Activated CD8-positive, alpha-beta T cell treated with anti-CD3 and anti-CD28 coated beads for 36 hours (primary cell): ENCODE data around the gene IL2RA. TPM values are rescaled to one million over a fixed set of nuclear protein-coding genes. Genes with fewer than 3 reads are reported as not detected.
"Not testable (repeated sequence)": the region's sequence is repeated elsewhere in the genome, so short reads cannot be mapped to it uniquely, and the experiment has no call there.

Experiments
- ATAC-seq: fragments of 200-7000 bp; cut with Tn5 transposase; one replicate; pipeline ENCODE4 v1.10.0; 2021; ENCODE audit warnings: mild to moderate bottlenecking, moderate library complexity
- CTCF ChIA-PET: fragments of 350-600 bp; sonication (Branson Sonifier 250); formaldehyde crosslinking; loops from one replicate; lab custom pipeline; 2021; ENCODE audit warnings: antibody characterized with exemption; lab: Charles Lee
- POLR2A ChIA-PET: fragments of 350-600 bp; sonication (Branson Sonifier 250); formaldehyde crosslinking; loops from one replicate; lab custom pipeline; 2021; ENCODE audit warnings: antibody characterized with exemption; lab: Charles Lee
- DNase-seq: peaks from one replicate; pipeline ENCODE4 v3.0.0-alpha.2; 2020
- H3K27ac Mint-ChIP-seq: one replicate; pipeline ENCODE4 v1.8.0; 2021; ENCODE audit warnings: mild to moderate bottlenecking, mixed read lengths
- H3K27me3 Mint-ChIP-seq: one replicate; pipeline ENCODE4 v1.8.0; 2021; ENCODE audit warnings: mixed read lengths
- H3K36me3 Mint-ChIP-seq: one replicate; pipeline ENCODE4 v1.8.0; 2021; ENCODE audit warnings: low read depth, mixed read lengths
- H3K4me1 Mint-ChIP-seq: one replicate; pipeline ENCODE4 v1.8.0; 2021; ENCODE audit warnings: low read depth, mixed read lengths
- H3K4me3 Mint-ChIP-seq: one replicate; pipeline ENCODE4 v1.8.0; 2021; ENCODE audit warnings: mild to moderate bottlenecking, moderate library complexity, mixed read lengths
- H3K9me3 Mint-ChIP-seq: one replicate; pipeline ENCODE4 v1.8.0; 2021; ENCODE audit warnings: mixed read lengths
- CTCF ChIP-seq: fragments of 200-600 bp; IDR thresholded peaks from one replicate; pipeline ENCODE4 v1.8.0; 2022; ENCODE audit warnings: antibody characterized with exemption, mild to moderate bottlenecking
- intact Hi-C: fragments of 100-400 bp; cut with micrococcal nuclease; formaldehyde crosslinking; loops from one replicate; pipeline ENCODE4 v1.10.0; 2022
- total RNA-seq, 2 experiments: library from RNA; stranded (reverse); gene quantifications; one replicate each; pipeline ENCODE4 v1.2.3, GENCODE V29; 2021

IL2RA gene
- total RNA-seq, 2 experiments from 2014 or later = 868 to 874 TPM

- Mint-ChIP-seq H3K36me3 (peaks cover 7% of the 10 kb centered on the region), H3K27me3 (no peaks in the 10 kb centered on the region), H3K9me3 (peaks cover 2% of the 10 kb centered on the region), H3K4me3 (peak overlapping the region; percentile 77), H3K27ac (peak overlapping the region; percentile 97), H3K4me1 (peaks cover 94% of the 10 kb centered on the region)
- DNase-seq (peak; percentile 75), ATAC-seq (peak; percentile 22)
- TF ChIP-seq CTCF = no peak
- CTCF ChIA-PET = interaction anchor here (0.9 to 4.7 kb wide), 8 partner anchors 11 to 179 kb away, joined by 3 to 44 read pairs (median 10); partner anchors contain the start of genes ANKRD16 and FBH1
- intact Hi-C loops = loop anchor here (2.0 kb wide), 1 partner anchor 16 kb away; no protein-coding TSS in a partner anchor
- POLR2A ChIA-PET = interaction anchor here (0.8 to 29.2 kb wide), 9 partner anchors 8 to 134 kb away, joined by 3 to 846 read pairs (median 6); partner anchors contain the start of gene PFKFB3
These were observed 6.3 kb upstream of the IL2RA start for GRCh38 chr10:6068422-6068821.

- Mint-ChIP-seq H3K36me3 (peaks cover 6% of the 10 kb centered on the region), H3K4me1 (peaks cover 92% of the 10 kb centered on the region), H3K4me3 (peak overlapping the region; percentile 77), H3K9me3 (peaks cover 2% of the 10 kb centered on the region), H3K27me3 (no peaks in the 10 kb centered on the region), H3K27ac (peak overlapping the region; percentile 97)
- ChIA-PET POLR2A (interaction anchor here (1.0 to 29.2 kb wide), 7 partner anchors 8 to 92 kb away, joined by 3 to 846 read pairs (median 8); no protein-coding TSS in a partner anchor), CTCF (interaction anchor here (0.9 to 4.7 kb wide), 7 partner anchors 10 to 178 kb away, joined by 3 to 44 read pairs (median 15); partner anchors contain the start of genes ANKRD16 and FBH1)
- DNase-seq = no peak
- intact Hi-C loops = loop anchor here (2.0 kb wide), 1 partner anchor 17 kb away; no protein-coding TSS in a partner anchor
- TF ChIP-seq CTCF = no peak
- no peak for ATAC-seq
These were observed 5.8 kb upstream of the IL2RA start for GRCh38 chr10:6068006-6068405.

- POLR2A ChIA-PET = interaction anchor here (1.0 to 29.2 kb wide), 5 partner anchors 14 to 24 kb away, joined by 3 to 846 read pairs (median 31); no protein-coding TSS in a partner anchor
- ATAC-seq (no peak), DNase-seq (no peak)
- CTCF ChIA-PET = interaction anchor here (1.0 to 4.7 kb wide), 6 partner anchors 10 to 178 kb away, joined by 3 to 44 read pairs (median 16); partner anchors contain the start of genes ANKRD16 and FBH1
- Mint-ChIP-seq H3K4me3 (peak overlapping the region; percentile 77), H3K27me3 (no peaks in the 10 kb centered on the region), H3K9me3 (peaks cover 2% of the 10 kb centered on the region), H3K4me1 (peaks cover 92% of the 10 kb centered on the region), H3K36me3 (peaks cover 6% of the 10 kb centered on the region), H3K27ac (peak overlapping the region; percentile 97)
- TF ChIP-seq CTCF = no peak
- intact Hi-C loops = no loop called here
These were observed 5.3 kb upstream of the IL2RA start for GRCh38 chr10:6067457-6067856.

GRCh38 chr10:6065835-6066234 is 3.7 kb upstream of the IL2RA start:
- peak overlapping the region; percentile 90 for H3K27ac Mint-ChIP-seq
- ATAC-seq (no peak), DNase-seq (no peak)
- TF ChIP-seq CTCF = no peak
- POLR2A ChIA-PET = interaction anchor here (0.7 to 29.2 kb wide), 6 partner anchors 9 to 230 kb away, joined by 3 to 846 read pairs (median 6); no protein-coding TSS in a partner anchor
- CTCF ChIA-PET = interaction anchor here (0.7 to 4.7 kb wide), 8 partner anchors 8 to 336 kb away, joined by 3 to 44 read pairs (median 10); no protein-coding TSS in a partner anchor
- peaks cover 21% of the 10 kb centered on the region for H3K36me3 Mint-ChIP-seq
- intact Hi-C loops = no loop called here
- H3K9me3 Mint-ChIP-seq = peaks cover 2% of the 10 kb centered on the region
- peak overlapping the region; percentile 57 for H3K4me3 Mint-ChIP-seq
- no peaks in the 10 kb centered on the region for H3K27me3 Mint-ChIP-seq
- H3K4me1 Mint-ChIP-seq = peaks cover 77% of the 10 kb centered on the region

- H3K36me3 Mint-ChIP-seq = peaks cover 22% of the 10 kb centered on the region
- H3K4me1 Mint-ChIP-seq = peaks cover 73% of the 10 kb centered on the region
- H3K27ac Mint-ChIP-seq = peak overlapping the region; percentile 90
- H3K27me3 Mint-ChIP-seq = no peaks in the 10 kb centered on the region
- intact Hi-C loops = no loop called here
- ATAC-seq = peak; percentile 0
- ChIA-PET CTCF (interaction anchor here (3.2 to 3.6 kb wide), 3 partner anchors 14 to 21 kb away, joined by 15 to 44 read pairs (median 20); no protein-coding TSS in a partner anchor), POLR2A (interaction anchor here (1.6 to 29.2 kb wide), 4 partner anchors 10 to 25 kb away, joined by 5 to 846 read pairs (median 98); no protein-coding TSS in a partner anchor)
- H3K9me3 Mint-ChIP-seq = no peaks in the 10 kb centered on the region
- peak overlapping the region; percentile 57 for H3K4me3 Mint-ChIP-seq
- peak; percentile 63 for DNase-seq
- no peak for TF ChIP-seq CTCF
These were observed 3.2 kb upstream of the IL2RA start for GRCh38 chr10:6065406-6065805.

- H3K4me1 Mint-ChIP-seq = peaks cover 66% of the 10 kb centered on the region
- DNase-seq, CTCF ChIA-PET, H3K9me3 Mint-ChIP-seq, H3K27me3 Mint-ChIP-seq, ATAC-seq, intact Hi-C loops: not testable (repeated sequence)
- H3K36me3 Mint-ChIP-seq = peaks cover 27% of the 10 kb centered on the region
- H3K27ac Mint-ChIP-seq = peak overlapping the region; percentile 90
- POLR2A ChIA-PET = interaction anchor here (0.6 to 29.2 kb wide), 4 partner anchors 7 to 25 kb away, joined by 3 to 846 read pairs (median 32); no protein-coding TSS in a partner anchor
- peak overlapping the region; percentile 57 for H3K4me3 Mint-ChIP-seq
These were observed 2.6 kb upstream of the IL2RA start for GRCh38 chr10:6064726-6065125.
